NT2/D1 (cell line): ENCODE measurements around the gene SMYD1.

Experiments used
- SUZ12 ChIP-seq: IDR thresholded peaks from 2 replicates; pipeline ENCODE4 v1.6.1; 2011; ENCODE audit not compliant: insufficient read length, insufficient read depth; ENCODE audit errors: extremely low read depth
- ZNF274 ChIP-seq: IDR thresholded peaks from 2 replicates; pipeline ENCODE4 v1.6.1; 2011; ENCODE audit warnings: mild to moderate bottlenecking, low read depth, low read length

- TF ChIP-seq ZNF274 (no peak), SUZ12 (no peak)
These were observed 24.3 kb downstream of the SMYD1 start for GRCh38 chr2:88091943-88092342.
